GM12878 (cell line): ENCODE measurements around the gene FHL1. TPM values are rescaled to one million over a fixed set of nuclear protein-coding genes. Genes with fewer than 3 reads are reported as not detected.

Experiments used
- ATAC-seq: fragments of 200-7000 bp; cut with Tn5 transposase; 3 replicates; pipeline ENCODE4 v1.9.1; 2020; ENCODE audit warnings: mild to moderate bottlenecking, moderate library complexity
- BruUV-seq: library from RNA; stranded (reverse); fragments of 400-500 nt; replicated peaks from 2 replicates; lab custom pipeline; 2021; lab: Mats Ljungman, UMichigan
- CTCF ChIA-PET: fragments of 300-600 bp; sonication (Branson Sonifier 250); formaldehyde crosslinking; extraction: SDS; loops from one replicate; lab custom pipeline; 2021; ENCODE audit warnings: inconsistent platforms; lab: Yijun Ruan, JAX
- POLR2A ChIA-PET: fragments of 350-600 bp; formaldehyde crosslinking; extraction: SDS; loops from one replicate; lab custom pipeline; 2021; ENCODE audit warnings: inconsistent platforms; lab: Charles Lee
- RAD21 ChIA-PET: fragments of 300-600 bp; sonication (Branson Sonifier 250); formaldehyde crosslinking; loops from one replicate; lab custom pipeline; 2023; ENCODE audit warnings: antibody characterized with exemption; ENCODE audit not compliant: unreplicated experiment; lab: Charles Lee
- SMC1A ChIA-PET: fragments of 300-600 bp; sonication (Branson Sonifier 250); formaldehyde crosslinking; loops from one replicate; lab custom pipeline; 2023; ENCODE audit not compliant: unreplicated experiment, uncharacterized antibody; lab: Charles Lee
- DNase-seq: peaks from one replicate; pipeline ENCODE4 v3.0.0-alpha.2; 2011; ENCODE audit warnings: low read depth, low spot score
- FAIRE-seq: peaks from 3 replicates; lab custom pipeline; 2011; peaks lifted over from hg19 to GRCh38; lab: Jason Lieb, UNC
- H2AFZ ChIP-seq: 2 replicates; pipeline ENCODE4 v1.6.0; 2011; ENCODE audit warnings: low read depth, low read length, control low read depth; ENCODE audit not compliant: control insufficient read depth
- H3K27ac ChIP-seq: 2 replicates; pipeline ENCODE4 v1.5.1; 2011; ENCODE audit warnings: control low read depth; ENCODE audit not compliant: control insufficient read depth, insufficient read depth
- H3K27me3 ChIP-seq, 2 experiments: replicated peaks in 1 of 2; 2 replicates each; pipeline versions ENCODE4 v1.6.0 to v1.6.1; 2011; ENCODE audit warnings: low read length in 1 of 2; ENCODE audit not compliant: control insufficient read depth in 2 of 2, insufficient read depth in 2 of 2
- H3K36me3 ChIP-seq, 2 experiments: 2 replicates each; pipeline ENCODE4 v1.5.1; 2011; ENCODE audit warnings: low read length in 1 of 2; ENCODE audit not compliant: control insufficient read depth in 2 of 2, insufficient read depth in 2 of 2
- H3K4me1 ChIP-seq: 2 replicates; pipeline ENCODE4 v1.6.1; 2011; ENCODE audit warnings: mild to moderate bottlenecking, low read length, moderate library complexity, mixed read lengths; ENCODE audit not compliant: control insufficient read depth, insufficient read depth
- H3K4me2 ChIP-seq: 2 replicates; pipeline ENCODE4 v1.6.0; 2011; ENCODE audit warnings: control low read depth; ENCODE audit not compliant: control insufficient read depth, insufficient read depth
- H3K4me3 ChIP-seq: fragments of 200-600 bp; sonication (generic); 2 replicates; pipeline ENCODE4 v1.5.1; 2016
- H3K79me2 ChIP-seq: 2 replicates; pipeline ENCODE4 v1.6.0; 2011; ENCODE audit warnings: low read length; ENCODE audit not compliant: control insufficient read depth, insufficient read depth
- H3K9ac ChIP-seq: 2 replicates; pipeline ENCODE4 v1.8.0; 2011; ENCODE audit warnings: low read length, control low read depth, mixed read lengths; ENCODE audit not compliant: control insufficient read depth, insufficient read depth
- H3K9me3 ChIP-seq: replicated peaks from 3 replicates; pipeline ENCODE4 v1.5.1; 2011; ENCODE audit warnings: mild to moderate bottlenecking, low read length; ENCODE audit not compliant: control insufficient read depth, insufficient read depth
- H4K20me1 ChIP-seq: 2 replicates; pipeline ENCODE4 v1.6.0; 2011; ENCODE audit not compliant: control insufficient read depth, insufficient read depth
- HCFC1 ChIP-seq: fragments of 150-350 bp; IDR thresholded peaks from 2 replicates; pipeline ENCODE4 v1.6.1; 2014; ENCODE audit warnings: low read length
- IKZF2 ChIP-seq, 2 experiments: fragments of 450-650 bp; IDR thresholded peaks; 2 replicates each; pipeline ENCODE4 v1.6.1; 2017; ENCODE audit warnings: mild to moderate bottlenecking in 2 of 2, moderate library complexity in 2 of 2
- KLF5 ChIP-seq: fragments of 450-650 bp; IDR thresholded peaks from 2 replicates; pipeline ENCODE4 v1.6.1; 2014; ENCODE audit warnings: mild to moderate bottlenecking; ENCODE audit not compliant: partially characterized antibody
- RFX5 ChIP-seq: IDR thresholded peaks from 2 replicates; pipeline ENCODE4 v1.6.1; 2011; ENCODE audit warnings: low read depth, low read length, improper control_type of control experiment
- WGBS: methylation state at CpG from one replicate; pipeline ENCODE4 v1.1.6; 2016; ENCODE audit warnings: low lambda C conversion rate; ENCODE audit not compliant: insufficient replicate concordance, insufficient coverage; ENCODE audit errors: missing lambda C conversion rate; 5-methylcytosine and 5-hydroxymethylcytosine counted together
- in situ Hi-C: fragments of 300-500 bp; cut with MboI; formaldehyde crosslinking; loops from 9 replicates; pipeline ENCODE4 v1.14.3; 2018; ENCODE audit warnings: mixed read lengths
- intact Hi-C: fragments of 100-400 bp; cut with micrococcal nuclease; formaldehyde crosslinking; loops from one replicate; pipeline ENCODE4 v1.14.2; 2022; ENCODE audit not compliant: unreplicated experiment
- polyA plus RNA-seq, 11 experiments: library from polyadenylated mRNA; depleted of rRNA in 4 of 11; unstranded in 6 of 11; stranded (reverse) in 5 of 11; fragments of >200 nt; fragmentation: Nextera tagmentation in 4 of 11; fragmentation: Illumina TruSeq in 1 of 11; extraction: Ambion mirVana in 4 of 11; extraction: Trizol in 1 of 11; gene quantifications; 1 replicate in 1 of 11; 2 replicates in 10 of 11; pipeline versions ENCODE4 v1.2.1 to v1.2.3, GENCODE V29; 2011 to 2016; ENCODE audit warnings: inconsistent platforms in 2 of 11, missing spikeins in 2 of 11, low read depth in 1 of 11
- total RNA-seq, 4 experiments: library from RNA; depleted of rRNA in 3 of 4; stranded (reverse); fragments of >200 nt in 3 of 4; fragmentation: Illumina TruSeq in 1 of 4; extraction: Trizol in 1 of 4; gene quantifications; 2 replicates each; pipeline versions ENCODE4 v1.2.1 to v1.2.3, GENCODE V29; 2013 to 2021
- TF ChIP-seq, protein P1 (sequence below): fragments of 450-650 bp; formaldehyde crosslinking; IDR thresholded peaks from 2 replicates; pipeline ENCODE4 v1.4.0; 2022; ENCODE audit warnings: mild to moderate bottlenecking, moderate library complexity
- TF ChIP-seq, protein P2 (sequence below): IDR thresholded peaks from 2 replicates; pipeline ENCODE4 v1.6.1; 2011; ENCODE audit warnings: low read depth, mild to moderate bottlenecking, low read length, moderate library complexity, borderline replicate concordance; ENCODE audit errors: extremely low read depth

FHL1 gene
- total and polyA plus RNA-seq, 10 of the 15 experiments (the other 5 are each of a cell fraction or from before 2014, with no cell fraction given), result 0.13 to 0.59 (median 0.34) TPM; not detected in 1

DNA sequence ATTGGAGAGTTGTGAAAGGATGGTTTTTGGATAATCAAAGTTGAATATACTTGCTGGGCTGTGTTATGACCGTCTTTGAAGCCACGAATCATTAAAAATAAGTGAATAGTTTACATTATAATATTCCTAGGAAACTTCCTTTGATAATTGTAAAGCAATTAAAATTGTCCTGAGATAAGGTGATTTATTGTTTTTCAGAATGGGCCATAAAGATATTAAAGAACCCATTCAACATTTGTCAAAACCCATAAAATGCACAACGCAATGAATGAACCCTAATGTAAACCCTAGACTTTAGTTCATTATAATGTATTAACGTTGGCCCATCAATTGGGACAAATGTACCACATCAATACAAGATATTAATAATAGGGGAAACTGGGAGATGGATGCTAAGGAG lies 11.4 kb downstream of the FHL1 start:
- ChIA-PET RAD21 (interaction anchor here (0.7 kb wide), 1 partner anchor 1194 kb away, joined by 4 read pairs; no protein-coding TSS in a partner anchor), CTCF (no interaction called here), POLR2A (no interaction called here), SMC1A (no interaction called here)
- ATAC-seq, result no peak
- no peak for FAIRE-seq
- in situ Hi-C loops (no loop called here), intact Hi-C loops (no loop called here)
- H3K9ac ChIP-seq, result no peak overlapping the region
- no peak overlapping the region for H3K4me2 ChIP-seq
- WGBS, result 63% methylated on average over 4 of the region's 4 CpGs
- no peak overlapping the region for H2AFZ ChIP-seq
- DNase-seq, result no peak
- H3K79me2 ChIP-seq, result no peaks in the 10 kb centered on the region
- H3K9me3 ChIP-seq, result no peaks in the 10 kb centered on the region
- TF ChIP-seq KLF5 (no peak), RFX5 (no peak), HCFC1 (no peak)
- TF ChIP-seq, protein P1, sequence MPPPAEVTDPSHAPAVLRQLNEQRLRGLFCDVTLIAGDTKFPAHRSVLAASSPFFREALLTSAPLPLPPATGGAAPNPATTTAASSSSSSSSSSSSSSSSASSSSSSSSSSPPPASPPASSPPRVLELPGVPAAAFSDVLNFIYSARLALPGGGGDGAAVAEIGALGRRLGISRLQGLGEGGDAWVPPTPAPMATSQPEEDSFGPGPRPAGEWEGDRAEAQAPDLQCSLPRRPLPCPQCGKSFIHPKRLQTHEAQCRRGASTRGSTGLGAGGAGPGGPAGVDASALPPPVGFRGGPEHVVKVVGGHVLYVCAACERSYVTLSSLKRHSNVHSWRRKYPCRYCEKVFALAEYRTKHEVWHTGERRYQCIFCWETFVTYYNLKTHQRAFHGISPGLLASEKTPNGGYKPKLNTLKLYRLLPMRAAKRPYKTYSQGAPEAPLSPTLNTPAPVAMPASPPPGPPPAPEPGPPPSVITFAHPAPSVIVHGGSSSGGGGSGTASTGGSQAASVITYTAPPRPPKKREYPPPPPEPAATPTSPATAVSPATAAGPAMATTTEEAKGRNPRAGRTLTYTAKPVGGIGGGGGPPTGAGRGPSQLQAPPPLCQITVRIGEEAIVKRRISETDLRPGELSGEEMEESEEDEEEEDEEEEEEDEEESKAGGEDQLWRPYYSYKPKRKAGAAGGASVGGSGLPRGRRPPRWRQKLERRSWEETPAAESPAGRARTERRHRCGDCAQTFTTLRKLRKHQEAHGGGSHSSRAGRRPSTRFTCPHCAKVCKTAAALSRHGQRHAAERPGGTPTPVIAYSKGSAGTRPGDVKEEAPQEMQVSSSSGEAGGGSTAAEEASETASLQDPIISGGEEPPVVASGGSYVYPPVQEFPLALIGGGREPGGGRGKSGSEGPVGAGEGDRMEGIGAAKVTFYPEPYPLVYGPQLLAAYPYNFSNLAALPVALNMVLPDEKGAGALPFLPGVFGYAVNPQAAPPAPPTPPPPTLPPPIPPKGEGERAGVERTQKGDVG, result no peak
- BruUV-seq, result no TSS peak
- H3K27me3 ChIP-seq, result no peaks in the 10 kb centered on the region
- H3K4me3 ChIP-seq, result no peak overlapping the region
- H4K20me1 ChIP-seq, result no peaks in the 10 kb centered on the region
- no peaks in the 10 kb centered on the region for H3K4me1 ChIP-seq
- no peak overlapping the region for H3K27ac ChIP-seq
- H3K36me3 ChIP-seq, result no peaks in the 10 kb centered on the region

DNA sequence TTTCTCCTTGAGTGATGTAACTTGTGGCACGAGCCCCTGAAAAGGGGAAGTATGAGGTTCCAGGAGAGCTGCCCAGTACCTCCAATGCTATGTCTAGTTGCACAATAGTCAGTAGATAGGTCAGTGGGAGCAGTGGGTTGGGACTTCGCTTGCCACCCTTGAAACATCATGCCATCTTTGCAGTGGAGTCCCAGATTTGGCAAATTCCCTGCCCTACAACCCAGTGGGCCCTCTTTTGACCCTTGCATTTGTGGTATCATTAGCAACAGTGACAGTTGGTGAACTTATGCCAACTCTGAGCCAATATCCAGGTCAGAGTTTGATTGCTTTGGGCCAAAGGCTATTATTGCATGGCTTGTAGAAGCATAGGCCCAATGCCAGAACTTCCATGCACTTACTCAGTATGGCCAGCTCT lies 12.3 kb downstream of the FHL1 start:
- CTCF ChIA-PET, result no interaction called here
- Histone ChIP-seq H3K9me3 (no peaks in the 10 kb centered on the region), H3K4me3 (no peak overlapping the region), H4K20me1 (no peaks in the 10 kb centered on the region), H3K36me3 (no peaks in the 10 kb centered on the region), H3K9ac (no peak overlapping the region), H3K4me2 (no peak overlapping the region), H2AFZ (no peak overlapping the region), H3K4me1 (no peaks in the 10 kb centered on the region), H3K27me3 (no peaks in the 10 kb centered on the region), H3K27ac (no peak overlapping the region), H3K79me2 (no peaks in the 10 kb centered on the region)
- in situ Hi-C loops, result no loop called here
- DNase-seq, result no peak
- TF ChIP-seq, protein P2, sequence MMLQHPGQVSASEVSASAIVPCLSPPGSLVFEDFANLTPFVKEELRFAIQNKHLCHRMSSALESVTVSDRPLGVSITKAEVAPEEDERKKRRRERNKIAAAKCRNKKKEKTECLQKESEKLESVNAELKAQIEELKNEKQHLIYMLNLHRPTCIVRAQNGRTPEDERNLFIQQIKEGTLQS, result no peak
- TF ChIP-seq, protein P1, result no peak
- no peak for TF ChIP-seq IKZF2 (IDR thresholded peaks at IDR 0.05)
- SMC1A ChIA-PET, result no interaction called here
- 0% methylated on average over 2 of the region's 2 CpGs for WGBS
- BruUV-seq, result no TSS peak
- no peak for FAIRE-seq
- intact Hi-C loops, result no loop called here
- RAD21 ChIA-PET, result interaction anchor here (0.6 to 0.7 kb wide), 2 partner anchors 228 to 1195 kb away, joined by 3 to 4 read pairs; no protein-coding TSS in a partner anchor
- no peak for ATAC-seq
- POLR2A ChIA-PET, result no interaction called here
